LNCAP (cell line): ENCODE data around the gene DOCK4.

ENCODE experiments used
- TF ChIP-seq, protein P1 (sequence below): fragments of 450-650 bp; IDR thresholded peaks from 2 replicates; pipeline ENCODE4 v1.5.1; 2017; ENCODE audit warnings: mild to moderate bottlenecking

DOCK4 gene

DNA sequence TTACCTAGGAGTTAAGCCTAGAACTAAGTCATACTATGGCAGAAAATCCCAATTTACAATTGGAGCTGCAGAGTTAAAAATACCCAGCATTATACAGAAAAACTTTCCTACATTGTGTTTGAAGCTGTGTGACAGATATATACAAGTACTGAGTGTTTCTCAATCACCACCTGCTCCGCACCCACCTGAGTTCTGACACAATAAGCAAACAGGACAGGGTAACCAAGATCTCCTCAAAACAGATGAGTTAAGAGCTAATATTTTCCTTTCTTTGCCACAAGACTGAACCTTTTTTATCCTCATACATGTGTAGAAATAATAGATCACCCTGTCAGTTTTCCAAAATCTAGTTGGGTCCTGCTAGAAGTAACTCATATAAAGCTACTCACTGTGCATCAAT, 186.3 kb downstream of the DOCK4 start:
- TF ChIP-seq, protein P1, sequence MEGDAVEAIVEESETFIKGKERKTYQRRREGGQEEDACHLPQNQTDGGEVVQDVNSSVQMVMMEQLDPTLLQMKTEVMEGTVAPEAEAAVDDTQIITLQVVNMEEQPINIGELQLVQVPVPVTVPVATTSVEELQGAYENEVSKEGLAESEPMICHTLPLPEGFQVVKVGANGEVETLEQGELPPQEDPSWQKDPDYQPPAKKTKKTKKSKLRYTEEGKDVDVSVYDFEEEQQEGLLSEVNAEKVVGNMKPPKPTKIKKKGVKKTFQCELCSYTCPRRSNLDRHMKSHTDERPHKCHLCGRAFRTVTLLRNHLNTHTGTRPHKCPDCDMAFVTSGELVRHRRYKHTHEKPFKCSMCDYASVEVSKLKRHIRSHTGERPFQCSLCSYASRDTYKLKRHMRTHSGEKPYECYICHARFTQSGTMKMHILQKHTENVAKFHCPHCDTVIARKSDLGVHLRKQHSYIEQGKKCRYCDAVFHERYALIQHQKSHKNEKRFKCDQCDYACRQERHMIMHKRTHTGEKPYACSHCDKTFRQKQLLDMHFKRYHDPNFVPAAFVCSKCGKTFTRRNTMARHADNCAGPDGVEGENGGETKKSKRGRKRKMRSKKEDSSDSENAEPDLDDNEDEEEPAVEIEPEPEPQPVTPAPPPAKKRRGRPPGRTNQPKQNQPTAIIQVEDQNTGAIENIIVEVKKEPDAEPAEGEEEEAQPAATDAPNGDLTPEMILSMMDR, result no peak

DNA sequence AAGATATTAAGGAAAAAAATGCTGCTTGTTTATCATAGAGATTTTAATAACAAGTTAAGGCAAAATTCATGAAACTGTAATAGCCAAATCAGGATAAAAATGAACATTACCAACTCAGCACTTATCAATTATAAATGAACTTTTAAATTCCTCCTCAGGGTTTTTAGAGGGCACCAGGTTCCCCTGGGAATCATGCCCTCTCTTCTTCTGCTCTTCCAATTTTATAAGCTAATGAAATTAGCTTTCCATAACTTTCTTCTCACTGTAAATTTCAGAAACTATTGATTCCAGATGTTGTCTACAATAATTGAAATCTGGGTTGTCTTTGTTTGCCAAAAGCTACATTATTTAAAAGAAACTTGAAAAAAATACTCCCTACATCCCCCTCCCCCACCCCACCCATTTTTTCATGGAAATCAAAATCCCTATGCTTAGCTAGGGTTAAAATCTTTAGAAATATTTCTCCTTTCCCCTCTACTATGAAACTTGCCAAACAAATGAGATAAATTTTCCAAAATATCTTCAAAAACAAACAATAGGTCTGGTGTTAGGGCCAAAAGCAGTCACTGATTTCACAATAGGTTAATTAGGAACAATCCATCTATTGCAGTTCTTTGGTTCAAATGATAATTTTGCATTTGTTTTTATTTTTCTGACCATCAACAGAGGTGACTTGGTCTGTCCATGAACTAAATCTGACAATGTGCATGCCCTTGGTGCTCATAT, 187.7 kb downstream of the DOCK4 start:
- TF ChIP-seq, protein P1, result no peak

DNA sequence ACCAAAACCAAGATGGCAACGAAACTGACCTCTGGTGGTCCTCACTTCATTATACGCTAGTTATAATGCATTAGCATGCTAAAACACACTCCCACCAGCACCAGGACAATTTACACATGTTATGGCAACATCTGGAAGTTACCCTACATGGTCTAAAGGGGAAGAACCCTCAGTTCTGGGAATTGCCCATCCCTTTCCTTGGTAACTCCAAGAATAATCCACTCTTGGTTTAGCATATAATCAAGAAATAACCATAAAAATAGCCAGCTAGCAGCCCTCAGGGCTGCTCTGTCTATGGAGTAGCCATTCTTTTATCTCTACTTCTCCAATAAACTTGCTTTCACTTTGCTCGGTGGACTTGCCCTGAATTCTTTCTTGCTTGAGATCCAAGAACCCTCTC, 191.1 kb downstream of the DOCK4 start:
- TF ChIP-seq, protein P1, result no peak

DNA sequence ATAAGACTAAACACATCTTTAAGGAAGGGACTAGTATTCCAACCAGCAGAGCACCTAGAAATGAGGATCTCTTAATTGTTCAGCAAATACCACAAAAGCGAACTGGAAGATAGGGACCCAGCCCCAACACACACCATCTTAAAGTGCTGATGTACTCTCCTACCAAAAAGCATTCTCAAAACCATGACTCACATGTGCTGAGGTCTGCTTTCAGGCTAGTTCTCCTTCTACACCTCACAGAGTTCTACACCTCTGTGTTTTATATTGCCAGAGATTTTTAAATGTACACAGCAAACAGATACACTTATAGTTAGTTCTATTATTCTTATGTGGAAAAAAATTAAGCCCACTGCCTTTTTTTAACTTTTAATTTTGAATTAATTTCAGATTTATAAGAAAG, 191.9 kb downstream of the DOCK4 start:
- TF ChIP-seq, protein P1, result no peak

DNA sequence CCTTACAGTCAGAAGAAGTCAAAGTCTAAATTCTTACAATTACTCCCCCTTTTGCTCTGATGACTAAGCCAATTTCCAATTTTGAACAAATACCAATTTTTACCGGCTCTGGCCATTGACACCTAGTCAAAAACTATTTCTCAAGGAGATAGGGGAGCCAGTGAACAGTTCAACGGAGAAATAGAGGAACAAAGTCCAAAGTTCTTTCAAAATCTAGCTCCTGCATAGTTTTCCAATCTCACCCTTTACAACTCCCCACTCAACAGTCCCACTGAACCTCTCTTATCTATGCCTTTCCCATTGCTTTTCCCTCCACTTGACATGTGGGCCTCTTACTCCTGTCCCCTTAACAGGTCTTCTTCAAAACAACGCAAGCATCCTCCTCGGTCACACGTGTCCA, 192.9 kb downstream of the DOCK4 start:
- TF ChIP-seq, protein P1, result no peak

DNA sequence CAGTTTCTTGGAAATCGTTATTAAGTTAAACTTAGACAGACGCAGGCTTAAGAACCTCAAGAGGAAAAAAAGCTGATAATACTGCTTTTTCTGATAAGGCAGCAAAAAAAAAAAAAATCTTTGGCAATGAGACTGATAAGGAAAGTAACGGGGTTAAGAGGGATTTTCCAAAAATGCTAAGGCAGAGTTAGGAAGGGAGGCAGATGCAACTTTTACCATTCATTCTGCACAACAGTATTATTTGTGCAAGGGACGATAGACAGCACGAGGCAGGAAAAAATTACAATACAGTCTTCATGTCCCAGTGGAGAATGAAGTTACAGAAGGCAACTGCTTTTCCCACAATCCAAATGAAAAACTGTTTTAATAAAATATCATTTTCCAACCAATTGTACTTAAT, 194.0 kb downstream of the DOCK4 start:
- TF ChIP-seq, protein P1, result no peak

DNA sequence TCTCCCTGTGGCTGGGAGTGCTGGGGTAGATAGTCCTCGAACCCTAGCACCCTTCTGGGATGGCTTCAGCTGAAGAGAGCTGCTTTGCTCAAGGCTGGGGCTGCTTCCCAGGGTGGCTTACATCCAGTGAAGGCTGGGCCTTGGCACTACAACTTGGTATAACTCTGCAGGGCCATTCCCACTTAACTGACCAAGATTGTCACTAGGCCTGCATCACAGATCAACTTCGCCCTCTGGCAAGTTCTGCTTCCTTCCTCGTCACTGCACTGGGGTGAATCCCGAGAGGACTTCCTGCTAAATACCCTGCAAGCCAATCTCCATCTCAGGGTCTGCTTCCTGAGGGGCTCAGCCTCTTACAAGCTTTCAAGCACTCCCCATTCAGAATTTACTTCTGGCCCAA, 195.2 kb downstream of the DOCK4 start:
- TF ChIP-seq, protein P1, result no peak

DNA sequence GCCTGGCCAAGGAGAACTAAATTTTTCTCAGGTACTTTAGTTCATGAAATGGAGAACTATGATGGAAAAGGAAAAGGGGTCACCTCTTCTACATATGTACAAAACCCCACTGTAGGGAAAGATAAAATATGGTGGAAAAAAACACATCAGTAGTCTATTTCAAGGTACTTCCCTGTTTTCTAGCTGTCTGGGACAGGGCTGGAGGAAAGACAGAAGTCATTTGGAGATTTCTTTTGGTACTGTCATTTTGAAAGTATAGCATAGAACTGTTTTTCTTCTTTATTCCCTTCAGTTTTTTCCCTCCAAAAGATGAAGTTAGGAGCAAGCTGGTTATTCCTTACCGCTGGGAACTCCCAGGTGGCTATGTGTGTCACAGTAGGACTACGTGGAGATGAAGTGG, 196.1 kb downstream of the DOCK4 start:
- TF ChIP-seq, protein P1, result no peak
